Gastroesophageal sphincter (tissue), 4 donors: ENCODE data around the gene DDX10. TPM values are rescaled to one million over a fixed set of nuclear protein-coding genes. Genes with fewer than 3 reads are reported as not detected.

ENCODE experiments used
- ATAC-seq: fragments of 150-250 bp; one replicate; pipeline ENCODE4 v1.9.1; 2016; ENCODE audit warnings: mild to moderate bottlenecking, moderate library complexity
- H3K27ac ChIP-seq, 4 donors: fragments of 200-600 bp; sonication (generic) in 3 of 4; 1 replicate in 3 of 4; 2 replicates in 1 of 4; pipeline ENCODE4 v1.5.1; 2016 to 2019
- H3K27me3 ChIP-seq: fragments of 200-600 bp; sonication (generic); one replicate; pipeline ENCODE4 v1.5.1; 2019
- H3K36me3 ChIP-seq, 2 donors: fragments of 200-600 bp; sonication (generic); one replicate each; pipeline ENCODE4 v1.5.1; 2019; ENCODE audit warnings: control low read depth in 1 of 2
- H3K4me1 ChIP-seq, 3 donors: fragments of 200-600 bp; sonication (generic); 1 replicate in 2 of 3; 2 replicates in 1 of 3; pipeline ENCODE4 v1.5.1; 2016 to 2019; ENCODE audit warnings: control low read depth in 2 of 3
- H3K4me3 ChIP-seq, 2 donors: fragments of 200-600 bp; sonication (generic); one replicate each; pipeline ENCODE4 v1.5.1; 2019; ENCODE audit warnings: mild to moderate bottlenecking in 1 of 2, moderate library complexity in 1 of 2
- H3K9me3 ChIP-seq, 3 donors: fragments of 200-600 bp; sonication (generic); one replicate each; pipeline ENCODE4 v1.5.1; 2017 to 2019; ENCODE audit warnings: control low read depth in 2 of 3
- EP300 ChIP-seq: sonication (generic); formaldehyde crosslinking; IDR thresholded peaks from one replicate; pipeline ENCODE4 v1.6.1; 2017; ENCODE audit warnings: antibody characterized with exemption, mild to moderate bottlenecking
- POLR2A ChIP-seq, 2 donors: fragments of 450-650 bp; IDR thresholded peaks; one replicate each; pipeline ENCODE4 v1.6.1; 2017; ENCODE audit warnings: antibody characterized with exemption in 2 of 2, mild to moderate bottlenecking in 2 of 2, moderate library complexity in 1 of 2
- POLR2AphosphoS5 ChIP-seq: sonication (generic); formaldehyde crosslinking; IDR thresholded peaks from one replicate; pipeline ENCODE4 v1.6.1; 2017; ENCODE audit warnings: antibody characterized with exemption
- WGBS, 2 donors: methylation state at CpG; one replicate each; pipeline ENCODE4 v1.1.5; 2018; ENCODE audit warnings: low coverage in 1 of 2; 5-methylcytosine and 5-hydroxymethylcytosine counted together
- total RNA-seq, 4 donors: library from RNA; depleted of rRNA; stranded (reverse); fragments of >200 nt; gene quantifications; one replicate each; pipeline ENCODE4 v1.1.0, GENCODE V29; 2016
- TF ChIP-seq, protein P1 (sequence below), 4 experiments: fragments of 200-600 bp in 2 of 4; fragments of 450-650 bp in 2 of 4; sonication (generic) in 1 of 4; IDR thresholded peaks; one replicate each; pipeline ENCODE4 v1.5.1; 2017 to 2019; ENCODE audit warnings: antibody characterized with exemption in 4 of 4, mild to moderate bottlenecking in 2 of 4, moderate library complexity in 2 of 4

Gene DDX10
- total RNA-seq, 4 donors from 2014 or later: 16.3 to 44.8 (median 22.5) TPM

DNA sequence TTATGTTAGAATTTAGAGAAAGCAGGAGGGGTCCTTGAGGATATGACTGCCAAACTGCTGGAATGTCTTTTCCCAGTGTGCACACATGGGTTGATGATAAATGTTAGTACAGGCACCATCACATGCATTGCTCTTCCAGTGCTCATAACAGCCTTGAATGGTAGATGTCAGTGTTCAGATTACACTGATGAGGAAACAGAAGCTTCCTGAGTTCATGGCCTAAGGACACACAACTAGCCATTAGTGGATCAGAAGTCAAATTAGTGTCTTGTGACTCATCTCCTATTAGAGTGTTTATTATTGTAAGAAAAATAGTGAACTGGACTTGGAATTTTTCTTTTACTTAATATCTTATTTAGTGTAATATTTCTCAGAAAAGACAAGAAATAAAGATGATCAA is 241.5 kb downstream of the DDX10 start:
- Histone ChIP-seq H3K4me1 (peaks cover 0 to 5% (median 0%) of the 10 kb centered on the region in 3 donors), H3K27me3 (no peaks in the 10 kb centered on the region), H3K27ac (no peak overlapping the region), H3K9me3 (no peaks in the 10 kb centered on the region), H3K36me3 (no peaks in the 10 kb centered on the region), H3K4me3 (no peak overlapping the region)
- peak; percentile 57 for ATAC-seq
- TF ChIP-seq POLR2AphosphoS5 (no peak), POLR2A (IDR thresholded peaks at IDR 0.05) (no peak), EP300 (no peak)
- TF ChIP-seq, protein P1, sequence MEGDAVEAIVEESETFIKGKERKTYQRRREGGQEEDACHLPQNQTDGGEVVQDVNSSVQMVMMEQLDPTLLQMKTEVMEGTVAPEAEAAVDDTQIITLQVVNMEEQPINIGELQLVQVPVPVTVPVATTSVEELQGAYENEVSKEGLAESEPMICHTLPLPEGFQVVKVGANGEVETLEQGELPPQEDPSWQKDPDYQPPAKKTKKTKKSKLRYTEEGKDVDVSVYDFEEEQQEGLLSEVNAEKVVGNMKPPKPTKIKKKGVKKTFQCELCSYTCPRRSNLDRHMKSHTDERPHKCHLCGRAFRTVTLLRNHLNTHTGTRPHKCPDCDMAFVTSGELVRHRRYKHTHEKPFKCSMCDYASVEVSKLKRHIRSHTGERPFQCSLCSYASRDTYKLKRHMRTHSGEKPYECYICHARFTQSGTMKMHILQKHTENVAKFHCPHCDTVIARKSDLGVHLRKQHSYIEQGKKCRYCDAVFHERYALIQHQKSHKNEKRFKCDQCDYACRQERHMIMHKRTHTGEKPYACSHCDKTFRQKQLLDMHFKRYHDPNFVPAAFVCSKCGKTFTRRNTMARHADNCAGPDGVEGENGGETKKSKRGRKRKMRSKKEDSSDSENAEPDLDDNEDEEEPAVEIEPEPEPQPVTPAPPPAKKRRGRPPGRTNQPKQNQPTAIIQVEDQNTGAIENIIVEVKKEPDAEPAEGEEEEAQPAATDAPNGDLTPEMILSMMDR (IDR thresholded peaks at IDR 0.05): no peak

DNA sequence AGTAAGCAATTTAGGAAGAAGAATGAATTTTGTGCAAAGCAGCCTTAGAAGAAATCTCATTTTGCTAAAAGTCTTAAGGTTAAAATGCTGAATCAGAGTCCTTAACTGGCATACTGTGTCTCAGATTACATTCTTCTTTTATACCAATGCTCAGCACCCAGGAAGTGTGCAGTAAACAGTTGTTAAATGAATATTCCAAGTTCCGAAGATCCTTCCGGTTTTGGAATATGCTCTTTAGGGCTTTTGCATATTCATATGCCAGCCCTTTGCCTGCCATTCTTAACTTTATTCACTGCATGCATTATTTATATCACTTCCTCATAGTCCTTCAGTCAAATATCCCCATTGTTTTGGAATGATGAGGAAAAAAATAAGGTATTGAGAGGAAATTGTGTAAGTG is 242.0 kb downstream of the DDX10 start:
- H3K27me3 ChIP-seq: no peaks in the 10 kb centered on the region
- whole genome bisulfite sequencing, 2 donors: 48 to 72% methylated on average over 2 of the region's 2 CpGs
- no peaks in the 10 kb centered on the region for H3K9me3 ChIP-seq
- peaks cover 0 to 5% (median 0%) of the 10 kb centered on the region in 3 donors for H3K4me1 ChIP-seq
- no peak for TF ChIP-seq POLR2A (IDR thresholded peaks at IDR 0.05)
- no peak for TF ChIP-seq POLR2AphosphoS5
- TF ChIP-seq, protein P1 (IDR thresholded peaks at IDR 0.05): no peak
- no peak for TF ChIP-seq EP300
- H3K4me3 ChIP-seq: no peak overlapping the region
- H3K27ac ChIP-seq: no peak overlapping the region
- H3K36me3 ChIP-seq: no peaks in the 10 kb centered on the region
- no peak for ATAC-seq

DNA sequence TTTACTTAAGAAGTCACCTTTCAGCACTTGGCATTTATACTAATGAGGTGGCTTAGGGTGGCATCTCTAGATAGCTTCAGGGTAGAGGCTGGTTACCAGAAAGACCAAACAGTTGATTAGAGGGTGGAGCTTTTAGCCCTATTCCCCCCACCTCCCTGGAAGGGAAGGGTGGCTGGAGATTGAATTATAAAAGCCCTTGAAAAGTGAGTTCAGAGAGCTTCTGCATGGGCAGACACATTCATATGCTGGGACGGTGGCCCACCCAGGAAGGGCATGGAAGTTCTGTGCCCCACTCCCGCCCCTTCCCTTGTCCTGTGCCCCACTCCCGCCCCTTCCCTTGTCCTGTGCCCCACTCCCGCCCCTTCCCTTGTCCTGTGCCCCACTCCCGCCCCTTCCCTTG is 244.2 kb downstream of the DDX10 start:
- ATAC-seq: no peak
- Histone ChIP-seq H3K4me3 (no peak overlapping the region), H3K4me1 (peaks cover 0 to 5% (median 0%) of the 10 kb centered on the region in 3 donors), H3K27ac (no peak overlapping the region), H3K36me3 (no peaks in the 10 kb centered on the region), H3K9me3 (no peaks in the 10 kb centered on the region), H3K27me3 (no peaks in the 10 kb centered on the region)
- 89 to 100% methylated on average over 1 of the region's 5 CpGs for WGBS, 2 donors
- no peak for TF ChIP-seq POLR2AphosphoS5
- TF ChIP-seq EP300: no peak
- TF ChIP-seq, protein P1 (IDR thresholded peaks at IDR 0.05): no peak
- TF ChIP-seq POLR2A (IDR thresholded peaks at IDR 0.05): no peak

DNA sequence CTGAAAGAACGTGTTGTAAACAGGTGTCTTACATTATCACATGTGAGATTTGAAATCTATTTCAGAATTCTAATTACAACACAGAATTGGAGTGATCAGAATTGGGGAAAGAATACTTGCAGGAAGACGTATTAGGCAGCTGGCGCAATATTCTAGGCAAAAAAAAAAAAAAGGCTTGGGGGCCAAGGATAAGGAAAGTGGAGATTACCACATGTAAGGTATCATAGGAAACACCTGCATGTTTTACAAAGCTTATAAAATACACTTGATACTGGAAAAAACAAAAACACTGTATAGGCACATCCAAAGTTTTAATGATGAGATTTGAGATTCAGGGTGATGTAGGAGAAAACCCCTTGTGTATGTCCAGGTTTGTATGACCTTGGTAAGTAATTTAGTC is 245.1 kb downstream of the DDX10 start:
- Histone ChIP-seq H3K4me1 (peaks cover 0 to 5% (median 0%) of the 10 kb centered on the region in 3 donors), H3K27ac (no peak overlapping the region), H3K27me3 (no peaks in the 10 kb centered on the region), H3K4me3 (no peak overlapping the region), H3K36me3 (no peaks in the 10 kb centered on the region), H3K9me3 (no peaks in the 10 kb centered on the region)
- TF ChIP-seq POLR2A (IDR thresholded peaks at IDR 0.05) (no peak), EP300 (no peak), POLR2AphosphoS5 (no peak)
- TF ChIP-seq, protein P1 (IDR thresholded peaks at IDR 0.05): no peak
- ATAC-seq: no peak
- WGBS, 2 donors: 100% methylated on average over 3 of the region's 3 CpGs; no CpG with 5 or more reads in 1 of the 2 donors

DNA sequence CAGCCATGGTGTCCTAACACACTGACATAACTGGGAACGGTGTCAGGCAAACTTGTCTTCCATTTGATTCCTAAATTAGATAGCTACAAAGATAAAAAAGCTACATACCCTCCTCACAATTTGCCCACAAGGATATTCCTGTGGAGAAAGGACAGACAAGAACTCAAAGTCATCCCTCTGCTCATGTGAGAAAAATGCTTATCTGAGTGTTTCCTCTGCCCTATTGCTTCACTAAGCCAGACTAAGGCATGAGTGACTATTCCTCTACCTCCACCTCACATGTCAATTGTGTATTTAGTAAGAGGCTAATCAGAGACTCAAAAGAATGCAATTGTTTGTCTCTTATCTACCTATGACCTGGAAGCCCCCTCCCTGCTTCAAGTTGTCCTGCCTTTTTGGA is 247.7 kb downstream of the DDX10 start:
- no peaks in the 10 kb centered on the region for H3K36me3 ChIP-seq
- no peak for TF ChIP-seq POLR2A (IDR thresholded peaks at IDR 0.05)
- no peak for TF ChIP-seq POLR2AphosphoS5
- TF ChIP-seq EP300: no peak
- TF ChIP-seq, protein P1 (IDR thresholded peaks at IDR 0.05): no peak
- no peak overlapping the region for H3K27ac ChIP-seq
- no peak for ATAC-seq
- H3K9me3 ChIP-seq: no peaks in the 10 kb centered on the region
- H3K27me3 ChIP-seq: no peaks in the 10 kb centered on the region
- H3K4me1 ChIP-seq: no peaks in the 10 kb centered on the region
- H3K4me3 ChIP-seq: no peak overlapping the region
- 100% methylated on average over 1 of the region's 1 CpG; no CpG with 5 or more reads in 1 of the 2 donors for WGBS, 2 donors
